Keratinocyte (primary cell): ENCODE data around the gene FGF18.

Experiments used
- EZH2 ChIP-seq: IDR thresholded peaks from one replicate; pipeline ENCODE4 v1.6.1; 2012; ENCODE audit warnings: inconsistent platforms, mild to moderate bottlenecking, low read length, moderate library complexity
- TF ChIP-seq, protein P1 (sequence below), 3 experiments: IDR thresholded peaks in 1 of 3; conservative IDR thresholded peaks in 1 of 3; optimal IDR thresholded peaks in 1 of 3; 2 replicates in 2 of 3; 3 replicates in 1 of 3; pipeline versions ENCODE3 to v1.5.1; 2011; ENCODE audit warnings: low read length in 3 of 3, mild to moderate bottlenecking in 3 of 3, moderate library complexity in 2 of 3, control low read depth in 1 of 3, inconsistent platforms in 1 of 3; ENCODE audit not compliant: insufficient read depth in 2 of 3; ENCODE audit errors: extremely low read depth in 1 of 3

DNA sequence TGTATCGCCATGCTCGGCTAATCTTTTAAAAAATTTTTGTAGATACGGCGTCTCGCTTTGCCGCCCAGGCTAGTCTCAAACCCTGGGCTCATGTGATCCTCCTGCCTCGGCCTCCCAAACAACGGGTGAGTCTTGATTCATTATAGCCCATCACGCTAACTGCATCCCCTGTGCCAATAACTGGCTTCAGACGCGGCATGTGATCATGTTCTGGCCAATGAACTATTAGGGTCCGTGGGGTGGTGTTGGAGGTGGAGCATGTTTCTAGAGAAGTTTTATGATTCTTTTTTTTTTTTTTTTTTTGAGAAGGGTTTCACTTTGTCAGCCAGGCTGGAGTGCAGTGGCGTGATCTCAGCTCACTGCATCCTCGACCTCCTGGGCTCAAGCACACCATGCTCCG lies 51.0 kb downstream of the FGF18 start:
- TF ChIP-seq, protein P1, sequence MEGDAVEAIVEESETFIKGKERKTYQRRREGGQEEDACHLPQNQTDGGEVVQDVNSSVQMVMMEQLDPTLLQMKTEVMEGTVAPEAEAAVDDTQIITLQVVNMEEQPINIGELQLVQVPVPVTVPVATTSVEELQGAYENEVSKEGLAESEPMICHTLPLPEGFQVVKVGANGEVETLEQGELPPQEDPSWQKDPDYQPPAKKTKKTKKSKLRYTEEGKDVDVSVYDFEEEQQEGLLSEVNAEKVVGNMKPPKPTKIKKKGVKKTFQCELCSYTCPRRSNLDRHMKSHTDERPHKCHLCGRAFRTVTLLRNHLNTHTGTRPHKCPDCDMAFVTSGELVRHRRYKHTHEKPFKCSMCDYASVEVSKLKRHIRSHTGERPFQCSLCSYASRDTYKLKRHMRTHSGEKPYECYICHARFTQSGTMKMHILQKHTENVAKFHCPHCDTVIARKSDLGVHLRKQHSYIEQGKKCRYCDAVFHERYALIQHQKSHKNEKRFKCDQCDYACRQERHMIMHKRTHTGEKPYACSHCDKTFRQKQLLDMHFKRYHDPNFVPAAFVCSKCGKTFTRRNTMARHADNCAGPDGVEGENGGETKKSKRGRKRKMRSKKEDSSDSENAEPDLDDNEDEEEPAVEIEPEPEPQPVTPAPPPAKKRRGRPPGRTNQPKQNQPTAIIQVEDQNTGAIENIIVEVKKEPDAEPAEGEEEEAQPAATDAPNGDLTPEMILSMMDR (optimal IDR thresholded peaks at IDR 0.05 in 1 of 3, IDR thresholded peaks at IDR 0.05 in 1 of 3, conservative IDR thresholded peaks at IDR 0.05 in 1 of 3; ENCODE audit: extremely low read depth in 1 of 3, insufficient read depth in 2 of 3, low read length in 3 of 3): no peak
- no peak for TF ChIP-seq EZH2
